CD14-positive monocyte (primary cell): ENCODE measurements around the gene UBE4A. TPM values are rescaled to one million over a fixed set of nuclear protein-coding genes. Genes with fewer than 3 reads are reported as not detected.

Experiments used
- DNase-seq, 3 donors: peaks; one replicate each; pipeline ENCODE4 v3.0.0-alpha.2; 2011 to 2022
- H2AFZ ChIP-seq: 2 replicates; pipeline ENCODE4 v1.6.0; 2012; ENCODE audit warnings: mild to moderate bottlenecking, low read depth, low read length, inconsistent platforms; ENCODE audit not compliant: insufficient read depth, poor library complexity, severe bottlenecking
- H3K27ac ChIP-seq, 2 donors: 1 replicate in 1 of 2; 2 replicates in 1 of 2; pipeline ENCODE4 v1.5.1; 2012 to 2013; ENCODE audit warnings: low read length in 2 of 2, control low read depth in 1 of 2, inconsistent platforms in 1 of 2, low read depth in 1 of 2, mild to moderate bottlenecking in 1 of 2
- H3K27me3 ChIP-seq, 2 donors: one replicate each; pipeline versions ENCODE4 v1.6.0 to v1.6.1; 2011 to 2013; ENCODE audit warnings: low read length in 2 of 2; ENCODE audit not compliant: control insufficient read depth in 2 of 2, insufficient read depth in 2 of 2
- H3K36me3 ChIP-seq, 2 donors: replicated peaks in 1 of 2; 1 replicate in 1 of 2; 2 replicates in 1 of 2; pipeline versions ENCODE4 v1.5.1 to v1.6.1; 2012 to 2013; ENCODE audit warnings: low read length in 2 of 2, control low read depth in 1 of 2, inconsistent platforms in 1 of 2, mild to moderate bottlenecking in 1 of 2; ENCODE audit not compliant: insufficient read depth in 2 of 2, control insufficient read depth in 1 of 2
- H3K4me1 ChIP-seq, 2 donors: 1 replicate in 1 of 2; 2 replicates in 1 of 2; pipeline versions ENCODE4 v1.5.1 to v1.6.1; 2012 to 2013; ENCODE audit warnings: low read length in 2 of 2, control low read depth in 1 of 2, inconsistent platforms in 1 of 2, mild to moderate bottlenecking in 1 of 2, moderate library complexity in 1 of 2; ENCODE audit not compliant: insufficient read depth in 2 of 2, control insufficient read depth in 1 of 2
- H3K4me2 ChIP-seq: replicated peaks from 2 replicates; pipeline ENCODE3; 2012; ENCODE audit warnings: low read length, moderate library complexity, mild to moderate bottlenecking; ENCODE audit not compliant: poor library complexity, severe bottlenecking; ENCODE audit errors: extremely low read depth
- H3K4me3 ChIP-seq, 3 experiments: fragments of 200-600 bp in 1 of 3; sonication (generic) in 1 of 3; replicated peaks in 1 of 3; 1 replicate in 2 of 3; 2 replicates in 1 of 3; pipeline ENCODE4 v1.5.1; 2011 to 2013; ENCODE audit warnings: low read length in 3 of 3, mild to moderate bottlenecking in 3 of 3, control low read depth in 2 of 3, low read depth in 2 of 3, inconsistent platforms in 1 of 3, moderate library complexity in 1 of 3
- H3K79me2 ChIP-seq: 2 replicates; pipeline ENCODE4 v1.6.0; 2012; ENCODE audit warnings: mild to moderate bottlenecking, control low read depth, inconsistent platforms, low read length, moderate library complexity; ENCODE audit not compliant: insufficient read depth
- H3K9ac ChIP-seq: 2 replicates; pipeline ENCODE4 v1.6.0; 2017; ENCODE audit warnings: low read length, mild to moderate bottlenecking; ENCODE audit not compliant: insufficient read depth, poor library complexity, severe bottlenecking
- H3K9me3 ChIP-seq, 2 donors: replicated peaks in 1 of 2; 1 replicate in 1 of 2; 2 replicates in 1 of 2; pipeline versions ENCODE4 v1.5.1 to v1.6.1; 2012 to 2013; ENCODE audit warnings: low read length in 2 of 2, control low read depth in 1 of 2; ENCODE audit not compliant: control insufficient read depth in 1 of 2, insufficient read depth in 1 of 2
- H4K20me1 ChIP-seq: 2 replicates; pipeline ENCODE4 v1.6.0; 2012; ENCODE audit warnings: mild to moderate bottlenecking, low read length, control low read depth, moderate library complexity; ENCODE audit not compliant: insufficient read depth
- H3K27ac Mint-ChIP-seq, 7 donors: one replicate each; pipeline ENCODE4 v1.8.0; 2020; ENCODE audit warnings: mild to moderate bottlenecking in 7 of 7, mixed read lengths in 7 of 7, moderate library complexity in 6 of 7, inconsistent platforms in 2 of 7
- H3K27me3 Mint-ChIP-seq, 3 donors: one replicate each; pipeline ENCODE4 v1.8.0; 2021 to 2022; ENCODE audit warnings: low read depth in 3 of 3, mild to moderate bottlenecking in 3 of 3, mixed read lengths in 3 of 3, moderate library complexity in 3 of 3, inconsistent platforms in 1 of 3
- H3K36me3 Mint-ChIP-seq, 2 donors: one replicate each; pipeline ENCODE4 v1.8.0; 2020; ENCODE audit warnings: mixed read lengths in 2 of 2, inconsistent platforms in 1 of 2, mild to moderate bottlenecking in 1 of 2
- H3K4me1 Mint-ChIP-seq: one replicate; pipeline ENCODE4 v1.8.0; 2020; ENCODE audit warnings: mild to moderate bottlenecking, mixed read lengths
- H3K4me3 Mint-ChIP-seq, 2 donors: one replicate each; pipeline ENCODE4 v1.8.0; 2020; ENCODE audit warnings: mild to moderate bottlenecking in 2 of 2, mixed read lengths in 2 of 2, moderate library complexity in 1 of 2
- H3K9me3 Mint-ChIP-seq, 7 donors: one replicate each; pipeline ENCODE4 v1.8.0; 2020 to 2022; ENCODE audit warnings: mixed read lengths in 7 of 7, mild to moderate bottlenecking in 6 of 7, moderate library complexity in 6 of 7, inconsistent platforms in 2 of 7
- CTCF ChIP-seq: fragments of 200-600 bp; IDR thresholded peaks from one replicate; pipeline ENCODE4 v1.8.0; 2022; ENCODE audit warnings: antibody characterized with exemption, mild to moderate bottlenecking
- WGBS: methylation state at CpG from one replicate; pipeline ENCODE4 v1.1.5; 2013; ENCODE audit warnings: missing lambda C conversion rate; ENCODE audit not compliant: insufficient coverage; 5-methylcytosine and 5-hydroxymethylcytosine counted together
- intact Hi-C, 2 donors: fragments of 100-400 bp; cut with micrococcal nuclease; formaldehyde crosslinking; loops; one replicate each; pipeline versions ENCODE4 v1.15.0 to v1.15.1; 2023
- polyA plus RNA-seq, 3 donors: library from polyadenylated mRNA; depleted of rRNA in 1 of 3; unstranded in 2 of 3; stranded (reverse) in 1 of 3; fragments of 300-500 nt in 2 of 3; fragments of >200 nt in 1 of 3; fragmentation: Illumina TruSeq in 2 of 3; gene quantifications; 1 replicate in 2 of 3; 2 replicates in 1 of 3; pipeline ENCODE4 v1.2.3, GENCODE V29; 2012 to 2021

UBE4A gene
- polyA plus RNA-seq, 3 donors: 21.6 to 33.9 (median 22.7) TPM

DNA sequence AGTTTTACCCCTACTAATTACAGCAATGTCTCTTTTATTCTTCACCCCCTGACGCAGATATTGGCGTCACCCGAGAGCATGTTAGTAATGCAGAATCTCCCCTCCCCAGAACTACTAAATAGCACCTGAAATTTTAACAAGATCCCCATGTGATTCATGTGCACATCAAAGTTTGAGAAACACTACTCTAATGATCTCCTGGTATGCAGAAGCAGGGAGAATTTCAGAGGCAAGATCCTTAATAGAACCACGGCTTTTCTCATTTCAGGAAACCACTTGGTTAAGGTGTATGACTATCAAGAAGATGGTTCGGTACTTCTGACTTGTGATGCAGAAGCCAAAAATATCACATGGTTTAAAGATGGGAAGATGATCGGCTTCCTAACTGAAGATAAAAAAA lies 9.9 kb upstream of the UBE4A start:
- no peak overlapping the region for H3K4me3 Mint-ChIP-seq
- Histone ChIP-seq H3K4me1 (peaks cover 3 to 5% of the 10 kb centered on the region in 2 donors), H4K20me1 (no peaks in the 10 kb centered on the region), H3K27ac (no peak overlapping the region), H3K79me2 (no peaks in the 10 kb centered on the region), H3K36me3 (no peaks in the 10 kb centered on the region), H3K9ac (no peak overlapping the region), H2AFZ (no peak overlapping the region), H3K4me3 (no peak overlapping the region), H3K27me3 (peaks cover 2 to 6% of the 10 kb centered on the region in 2 donors), H3K9me3 (no peaks in the 10 kb centered on the region), H3K4me2 (no peak overlapping the region)
- no peaks in the 10 kb centered on the region for H3K9me3 Mint-ChIP-seq
- no peak for DNase-seq
- peaks cover 3 to 9% (median 7%) of the 10 kb centered on the region in 3 donors for H3K27me3 Mint-ChIP-seq
- 81% methylated on average over 6 of the region's 6 CpGs for WGBS
- peaks cover 8% of the 10 kb centered on the region for H3K4me1 Mint-ChIP-seq
- no peaks in the 10 kb centered on the region for H3K36me3 Mint-ChIP-seq
- intact Hi-C loops: no loop called here
- H3K27ac Mint-ChIP-seq: no peak overlapping the region
- TF ChIP-seq CTCF: no peak

DNA sequence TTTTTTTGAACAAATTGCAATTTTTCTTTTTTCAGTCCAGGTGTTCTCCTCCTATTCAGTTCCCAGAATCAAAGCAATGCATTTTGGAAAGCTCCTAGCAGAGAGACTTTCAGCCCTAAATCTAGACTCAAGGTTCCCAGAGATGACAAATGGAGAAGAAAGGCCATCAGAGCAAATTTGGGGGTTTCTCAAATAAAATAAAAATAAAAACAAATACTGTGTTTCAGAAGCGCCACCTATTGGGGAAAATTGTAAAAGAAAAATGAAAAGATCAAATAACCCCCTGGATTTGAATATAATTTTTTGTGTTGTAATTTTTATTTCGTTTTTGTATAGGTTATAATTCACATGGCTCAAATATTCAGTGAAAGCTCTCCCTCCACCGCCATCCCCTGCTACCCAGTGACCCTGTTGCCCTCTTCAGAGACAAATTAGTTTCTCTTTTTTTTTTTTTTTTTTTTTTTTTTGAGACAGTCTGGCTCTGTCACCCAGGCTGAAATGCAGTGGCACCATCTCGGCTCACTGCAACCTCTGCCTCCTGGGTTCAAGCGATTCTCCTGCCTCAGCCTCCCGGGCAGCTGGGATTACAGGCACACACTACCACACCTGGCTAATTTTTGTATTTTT lies 6.2 kb upstream of the UBE4A start:
- no peak overlapping the region for H3K27ac ChIP-seq
- H2AFZ ChIP-seq: no peak overlapping the region
- Mint-ChIP-seq H3K4me1 (peaks cover 8% of the 10 kb centered on the region), H3K36me3 (no peaks in the 10 kb centered on the region), H3K27ac (no peak overlapping the region), H3K4me3 (no peak overlapping the region), H3K9me3 (no peaks in the 10 kb centered on the region), H3K27me3 (peaks cover 4 to 10% (median 9%) of the 10 kb centered on the region in 3 donors)
- H3K4me3 ChIP-seq: no peak overlapping the region
- H3K4me1 ChIP-seq: peaks cover 3 to 5% of the 10 kb centered on the region in 2 donors
- H4K20me1 ChIP-seq: no peaks in the 10 kb centered on the region
- no peak overlapping the region for H3K4me2 ChIP-seq
- no peaks in the 10 kb centered on the region for H3K36me3 ChIP-seq
- TF ChIP-seq CTCF: peak; percentile 80
- no CpG with 5 or more reads among the region's 6 CpGs for WGBS
- intact Hi-C loops: loop anchor here (2.0 to 5.0 kb wide), 3 partner anchors 154 to 206 kb away; no protein-coding TSS in a partner anchor
- DNase-seq: peak; percentile 6 to 29 (median 19)
- H3K79me2 ChIP-seq: no peaks in the 10 kb centered on the region
- no peak overlapping the region for H3K9ac ChIP-seq
- H3K27me3 ChIP-seq: peaks cover 2 to 6% of the 10 kb centered on the region in 2 donors
- no peaks in the 10 kb centered on the region for H3K9me3 ChIP-seq
